SH-SY5Y (cell line): ENCODE measurements around the gene NECAB2.

ENCODE experiments used
- GATA2 ChIP-seq: IDR thresholded peaks from 2 replicates; pipeline ENCODE4 v1.6.1; 2011; ENCODE audit warnings: mild to moderate bottlenecking, low read depth, low read length
- GATA3 ChIP-seq: IDR thresholded peaks from 2 replicates; pipeline ENCODE4 v1.6.1; 2011; ENCODE audit warnings: low read depth, mild to moderate bottlenecking, low read length, moderate library complexity

GRCh38 chr16:84001726-84002125 is 33.7 kb downstream of the NECAB2 start:
- TF ChIP-seq GATA2: no peak
- TF ChIP-seq GATA3: no peak
